ENCODE results near the gene S100A2. TPM values are rescaled to one million over a fixed set of nuclear protein-coding genes. Genes with fewer than 3 reads are reported as not detected.
A peak's percentile ranks its signal among the peaks of the same experiment; 100 is the strongest.

The S100A2 gene
- total RNA-seq, 4 donors from 2014 or later = 1.3 to 6.5 TPM; not detected in 2

DNA sequence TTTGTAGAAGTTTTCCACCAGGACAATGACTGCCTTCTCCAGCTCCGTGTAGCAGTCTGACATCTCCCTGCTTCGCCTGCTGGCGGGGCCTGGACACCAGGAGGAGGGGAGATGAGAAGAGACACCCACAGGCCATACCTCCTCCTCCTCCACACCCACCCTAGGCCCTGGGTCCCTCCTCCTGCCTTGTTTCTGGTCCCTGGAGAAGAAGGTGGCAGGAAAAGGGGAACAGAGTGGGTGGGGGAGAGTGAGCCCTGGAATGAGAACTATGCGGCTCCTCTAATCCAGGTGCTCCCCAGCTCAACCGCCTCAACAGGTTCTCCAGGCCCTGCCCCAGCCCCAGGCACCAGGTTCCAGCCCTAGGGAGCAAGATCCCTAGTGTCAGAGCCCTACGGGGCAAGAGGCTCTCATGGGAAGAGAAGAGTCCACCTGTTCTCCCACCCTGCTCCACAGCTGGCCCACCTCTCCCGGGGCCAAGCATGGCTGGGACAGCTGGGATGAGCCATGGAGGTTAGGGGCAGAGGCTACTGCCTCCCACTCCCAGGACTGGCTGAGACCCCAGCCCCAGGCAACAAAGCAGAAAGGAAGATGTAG is 42.5 kb upstream of the S100A2 start:
- TF ChIP-seq CTCF (IDR thresholded peaks at IDR 0.05) = no peak
- DNase-seq (ENCODE audit: low spot score) (no peak), ATAC-seq (ENCODE audit: low FRiP score) (no peak)

DNA sequence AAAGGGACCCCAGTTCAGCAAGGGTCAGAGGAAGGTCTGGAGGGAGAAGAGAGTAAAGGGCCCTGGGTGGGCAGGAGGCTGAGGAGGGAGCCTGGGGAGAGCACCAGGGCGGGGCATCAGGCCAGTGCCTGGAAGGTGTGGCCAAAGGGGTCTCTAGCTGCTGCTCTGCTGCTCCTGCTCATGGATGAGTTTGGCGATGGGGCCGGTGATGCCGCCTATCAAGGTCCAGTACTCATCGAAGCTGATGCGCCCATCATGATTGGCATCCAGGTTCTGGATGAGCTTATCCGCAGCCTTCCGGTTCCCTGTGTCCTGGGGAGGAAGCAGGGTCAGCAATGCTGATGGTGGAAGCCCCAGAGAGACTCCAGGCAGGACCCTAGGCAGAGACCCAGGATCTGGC is 41.7 kb upstream of the S100A2 start:
- TF ChIP-seq CTCF (IDR thresholded peaks at IDR 0.05) = no peak
- ATAC-seq (ENCODE audit: low FRiP score) = no peak
- no peak for DNase-seq (ENCODE audit: low spot score)

DNA sequence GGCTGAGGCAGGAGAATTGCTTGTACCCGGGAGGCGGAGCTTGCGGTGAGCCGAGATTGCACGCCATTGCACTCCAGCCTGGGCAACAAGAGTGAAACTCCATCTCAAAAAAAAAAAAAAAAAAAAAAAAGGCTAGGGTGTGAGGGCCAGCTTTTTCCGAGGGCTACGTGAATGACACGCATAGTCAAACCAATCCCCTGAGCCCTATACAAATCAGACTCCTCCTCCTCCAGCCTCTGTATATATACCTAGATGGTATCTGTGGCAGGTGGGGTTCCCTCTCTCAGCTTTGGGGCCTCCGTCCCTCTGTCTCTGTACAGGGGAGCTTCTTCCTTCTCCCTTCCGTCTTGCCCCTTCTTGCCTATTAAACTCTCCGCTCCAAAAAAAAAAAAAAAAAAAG is 40.5 kb upstream of the S100A2 start:
- no peak for ATAC-seq (ENCODE audit: low FRiP score)
- DNase-seq (ENCODE audit: low spot score) = no peak
- TF ChIP-seq CTCF (IDR thresholded peaks at IDR 0.05) = no peak

GRCh38 chr1:153602749-153603148 is 37.1 kb upstream of the S100A2 start:
- ATAC-seq (ENCODE audit: low FRiP score) = no peak
- TF ChIP-seq CTCF (IDR thresholded peaks at IDR 0.05) = no peak
- no peak for DNase-seq (ENCODE audit: low spot score)

DNA sequence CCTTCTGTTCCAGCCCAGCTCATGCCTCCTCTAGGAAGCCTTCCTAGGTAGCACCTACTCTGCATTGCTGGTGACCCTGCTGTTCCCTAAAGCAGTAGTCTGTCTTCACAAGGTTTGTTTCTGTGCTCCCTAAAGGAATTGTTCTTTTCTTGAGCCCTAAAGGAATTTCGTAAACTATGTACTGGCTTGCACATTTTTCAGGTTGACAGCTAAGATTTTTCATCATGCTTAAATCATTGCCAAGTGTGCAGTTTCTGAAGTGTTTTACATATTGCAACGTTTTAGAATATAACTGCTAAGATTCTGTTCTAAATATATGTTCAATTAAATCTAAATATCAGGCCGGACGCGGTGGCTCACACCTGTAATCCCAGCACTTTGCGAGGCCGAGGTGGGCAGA is 34.2 kb upstream of the S100A2 start:
- TF ChIP-seq CTCF (IDR thresholded peaks at IDR 0.05) = no peak
- no peak for ATAC-seq (ENCODE audit: low FRiP score)
- DNase-seq (ENCODE audit: low spot score) = no peak

GRCh38 chr1:153598309-153599172 is 32.9 kb upstream of the S100A2 start:
- ATAC-seq (ENCODE audit: low FRiP score) = no peak
- no peak for TF ChIP-seq CTCF (IDR thresholded peaks at IDR 0.05)
- no peak for DNase-seq (ENCODE audit: low spot score)

DNA sequence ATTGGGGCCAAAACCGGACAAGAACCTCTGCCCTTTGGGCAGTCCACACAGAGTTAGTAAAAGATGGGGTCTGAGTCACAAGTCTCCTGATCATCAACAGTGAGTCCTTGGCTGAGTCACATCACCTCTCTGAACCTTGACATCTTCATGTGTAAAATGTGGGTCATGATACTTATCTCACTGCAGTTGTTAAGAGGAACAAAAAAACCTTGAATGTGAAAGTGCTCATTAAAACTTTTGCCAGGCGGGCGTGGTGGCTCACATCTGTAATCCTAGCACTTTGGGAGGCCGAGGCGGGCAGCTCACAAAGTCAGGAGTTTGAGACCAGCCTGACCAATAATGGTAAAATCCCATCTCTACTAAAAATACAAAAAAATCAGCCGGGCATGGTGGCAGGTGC is 31.6 kb upstream of the S100A2 start:
- TF ChIP-seq CTCF (IDR thresholded peaks at IDR 0.05) = no peak
- DNase-seq (ENCODE audit: low spot score) (no peak), ATAC-seq (ENCODE audit: low FRiP score) (peak; percentile 58)
